ENCODE results near the gene RNF213. TPM values are rescaled to one million over a fixed set of nuclear protein-coding genes. Genes with fewer than 3 reads are reported as not detected.

Gene RNF213
- total and polyA plus RNA-seq, 2 donors (not counting 1 experiment from before 2014, with no cell fraction given) = 36.8 to 245 TPM

DNA sequence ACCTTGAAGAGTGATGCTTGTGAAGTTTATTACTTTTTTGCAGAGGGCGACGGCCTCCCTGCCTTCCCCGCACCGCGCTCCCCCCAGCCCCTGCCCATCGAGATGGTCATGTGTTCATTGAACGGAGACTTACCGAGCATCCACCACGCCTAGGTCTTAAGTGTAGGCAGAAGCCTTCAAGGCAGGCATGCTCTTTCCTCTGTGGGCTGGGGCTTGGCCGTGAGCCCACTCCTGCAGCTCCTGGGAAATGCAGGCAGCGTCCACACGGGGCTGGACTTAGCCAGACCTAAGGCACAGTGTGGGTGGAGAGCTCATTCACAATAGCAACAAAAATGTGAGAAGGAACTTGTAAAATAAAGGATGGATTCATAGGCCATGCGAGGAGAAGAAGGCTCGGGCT lies 19.2 kb downstream of the RNF213 start:
- no peaks in the 10 kb centered on the region for H3K9me3 ChIP-seq (ENCODE audit: control insufficient read depth, insufficient read depth, low read depth, low read length)
- H3K27ac ChIP-seq (ENCODE audit: insufficient read depth, low read length) = no peak overlapping the region
- H4K20me1 ChIP-seq (ENCODE audit: control insufficient read depth, extremely low read depth, insufficient read depth, low read length) = no peaks in the 10 kb centered on the region
- H3K27me3 ChIP-seq (ENCODE audit: control insufficient read depth, insufficient read depth, low read length) = no peaks in the 10 kb centered on the region
- H2AFZ ChIP-seq (ENCODE audit: low read length) = no peak overlapping the region
- TF ChIP-seq EZH2 (IDR thresholded peaks at IDR 0.05; ENCODE audit: low read length, missing control alignments) = no peak
- TF ChIP-seq, protein P1, sequence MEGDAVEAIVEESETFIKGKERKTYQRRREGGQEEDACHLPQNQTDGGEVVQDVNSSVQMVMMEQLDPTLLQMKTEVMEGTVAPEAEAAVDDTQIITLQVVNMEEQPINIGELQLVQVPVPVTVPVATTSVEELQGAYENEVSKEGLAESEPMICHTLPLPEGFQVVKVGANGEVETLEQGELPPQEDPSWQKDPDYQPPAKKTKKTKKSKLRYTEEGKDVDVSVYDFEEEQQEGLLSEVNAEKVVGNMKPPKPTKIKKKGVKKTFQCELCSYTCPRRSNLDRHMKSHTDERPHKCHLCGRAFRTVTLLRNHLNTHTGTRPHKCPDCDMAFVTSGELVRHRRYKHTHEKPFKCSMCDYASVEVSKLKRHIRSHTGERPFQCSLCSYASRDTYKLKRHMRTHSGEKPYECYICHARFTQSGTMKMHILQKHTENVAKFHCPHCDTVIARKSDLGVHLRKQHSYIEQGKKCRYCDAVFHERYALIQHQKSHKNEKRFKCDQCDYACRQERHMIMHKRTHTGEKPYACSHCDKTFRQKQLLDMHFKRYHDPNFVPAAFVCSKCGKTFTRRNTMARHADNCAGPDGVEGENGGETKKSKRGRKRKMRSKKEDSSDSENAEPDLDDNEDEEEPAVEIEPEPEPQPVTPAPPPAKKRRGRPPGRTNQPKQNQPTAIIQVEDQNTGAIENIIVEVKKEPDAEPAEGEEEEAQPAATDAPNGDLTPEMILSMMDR (conservative IDR thresholded peaks at IDR 0.05 in 1 of 2, IDR thresholded peaks at IDR 0.05 in 1 of 2; ENCODE audit: low read depth in 1 of 2, low read length in 2 of 2) = peak in 1 of 2 donors; percentile 24
- H3K9ac ChIP-seq (ENCODE audit: insufficient read depth, low read length) = no peak overlapping the region
- H3K4me2 ChIP-seq (ENCODE audit: extremely low read depth, insufficient read depth, low read length) = no peak overlapping the region
- H3K4me3 ChIP-seq (replicated peaks in 1 of 4; ENCODE audit: control extremely low read depth in 1 of 4, insufficient read depth in 1 of 4, low read depth in 3 of 4, low read length in 4 of 4) = no peak overlapping the region
- peaks cover 10% of the 10 kb centered on the region for H3K79me2 ChIP-seq (ENCODE audit: control insufficient read depth, insufficient read depth, low read length)
- peaks cover 22% of the 10 kb centered on the region for H3K36me3 ChIP-seq (ENCODE audit: control insufficient read depth, insufficient read depth, low read length)
- H3K4me1 ChIP-seq (ENCODE audit: control insufficient read depth, extremely low read depth, insufficient read depth, low read length) = peaks cover 5% of the 10 kb centered on the region
- DNase-seq (ENCODE audit: low read depth in 2 of 2) = peak; percentile 65 to 90

DNA sequence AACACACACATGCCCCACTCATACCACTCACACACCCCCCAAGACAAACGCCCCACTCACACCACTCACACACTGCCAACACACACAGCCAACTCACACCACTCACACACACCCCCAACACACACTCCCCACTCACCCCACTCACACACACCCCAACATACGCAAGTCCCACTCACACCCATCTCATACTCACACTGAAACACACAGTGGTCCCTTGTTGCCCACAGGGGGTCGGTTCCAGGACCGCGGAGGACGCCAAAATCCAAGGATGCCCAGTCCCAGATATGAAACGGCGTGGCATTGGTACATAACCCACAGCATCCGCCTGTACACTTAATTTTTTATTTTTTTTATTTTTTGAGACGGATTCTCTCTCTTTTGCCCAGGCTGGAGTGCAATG lies 20.9 kb downstream of the RNF213 start:
- Histone ChIP-seq H3K27ac (ENCODE audit: insufficient read depth, low read length) (no peak overlapping the region), H3K9ac (ENCODE audit: insufficient read depth, low read length) (no peak overlapping the region), H3K4me2 (ENCODE audit: extremely low read depth, insufficient read depth, low read length) (no peak overlapping the region), H3K27me3 (ENCODE audit: control insufficient read depth, insufficient read depth, low read length) (no peaks in the 10 kb centered on the region), H3K9me3 (ENCODE audit: control insufficient read depth, insufficient read depth, low read depth, low read length) (no peaks in the 10 kb centered on the region), H4K20me1 (ENCODE audit: control insufficient read depth, extremely low read depth, insufficient read depth, low read length) (no peaks in the 10 kb centered on the region), H3K4me1 (ENCODE audit: control insufficient read depth, extremely low read depth, insufficient read depth, low read length) (peaks cover 5% of the 10 kb centered on the region), H3K4me3 (replicated peaks in 1 of 4; ENCODE audit: control extremely low read depth in 1 of 4, insufficient read depth in 1 of 4, low read depth in 3 of 4, low read length in 4 of 4) (no peak overlapping the region), H3K36me3 (ENCODE audit: control insufficient read depth, insufficient read depth, low read length) (peaks cover 22% of the 10 kb centered on the region), H3K79me2 (ENCODE audit: control insufficient read depth, insufficient read depth, low read length) (peaks cover 8% of the 10 kb centered on the region), H2AFZ (ENCODE audit: low read length) (no peak overlapping the region)
- no peak for DNase-seq (ENCODE audit: low read depth in 2 of 2)
- TF ChIP-seq, protein P1 (conservative IDR thresholded peaks at IDR 0.05 in 1 of 2, IDR thresholded peaks at IDR 0.05 in 1 of 2; ENCODE audit: low read depth in 1 of 2, low read length in 2 of 2) = no peak
- no peak for TF ChIP-seq EZH2 (IDR thresholded peaks at IDR 0.05; ENCODE audit: low read length, missing control alignments)

DNA sequence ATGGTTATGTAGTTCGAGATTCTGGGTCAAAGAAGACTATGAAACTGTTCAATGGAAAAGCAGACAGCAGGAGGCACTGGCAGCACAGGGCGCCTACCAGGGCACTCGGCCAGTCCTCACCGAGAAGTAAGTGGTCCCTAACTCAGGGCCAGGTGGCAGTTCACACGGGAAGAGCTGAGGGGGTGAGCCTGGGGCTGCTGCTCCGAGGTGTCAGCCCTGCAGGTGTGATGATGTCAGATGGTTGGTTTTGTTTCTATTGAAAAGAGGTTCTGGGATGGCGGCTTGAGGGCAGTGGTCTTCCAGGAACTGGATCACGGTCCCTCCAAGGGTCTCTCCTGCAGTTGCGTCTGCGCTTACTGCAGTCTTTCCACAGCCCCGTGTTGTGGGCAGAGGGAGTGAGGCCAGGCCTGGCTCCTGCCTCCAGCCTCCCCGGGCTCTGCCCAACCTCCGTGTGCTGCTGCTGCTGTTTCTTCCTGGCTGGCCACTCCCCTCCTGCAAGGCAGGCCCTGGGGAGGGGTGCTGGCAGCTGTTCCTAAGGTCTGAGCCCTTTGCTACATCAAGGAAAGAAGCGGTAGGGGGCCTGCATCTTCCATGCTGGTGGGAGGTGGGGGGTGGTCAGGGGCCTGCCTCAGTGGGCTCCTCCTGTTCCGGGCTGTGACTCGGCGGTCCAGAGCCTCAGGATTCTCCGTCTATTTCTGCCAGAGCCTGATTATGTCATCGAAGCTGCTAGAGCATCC lies 22.6 kb downstream of the RNF213 start:
- no peak for TF ChIP-seq EZH2 (IDR thresholded peaks at IDR 0.05; ENCODE audit: low read length, missing control alignments)
- TF ChIP-seq, protein P1 (conservative IDR thresholded peaks at IDR 0.05 in 1 of 2, IDR thresholded peaks at IDR 0.05 in 1 of 2; ENCODE audit: low read depth in 1 of 2, low read length in 2 of 2) = no peak
- no peak overlapping the region for H3K4me2 ChIP-seq (ENCODE audit: extremely low read depth, insufficient read depth, low read length)
- H3K27ac ChIP-seq (ENCODE audit: insufficient read depth, low read length) = no peak overlapping the region
- H3K9ac ChIP-seq (ENCODE audit: insufficient read depth, low read length) = no peak overlapping the region
- H3K4me3 ChIP-seq (replicated peaks in 1 of 4; ENCODE audit: control extremely low read depth in 1 of 4, insufficient read depth in 1 of 4, low read depth in 3 of 4, low read length in 4 of 4) = no peak overlapping the region
- no peak for DNase-seq (ENCODE audit: low read depth in 2 of 2)
- no peaks in the 10 kb centered on the region for H3K27me3 ChIP-seq (ENCODE audit: control insufficient read depth, insufficient read depth, low read length)
- peaks cover 8% of the 10 kb centered on the region for H3K79me2 ChIP-seq (ENCODE audit: control insufficient read depth, insufficient read depth, low read length)
- no peak overlapping the region for H2AFZ ChIP-seq (ENCODE audit: low read length)
- peaks cover 25% of the 10 kb centered on the region for H3K36me3 ChIP-seq (ENCODE audit: control insufficient read depth, insufficient read depth, low read length)
- H4K20me1 ChIP-seq (ENCODE audit: control insufficient read depth, extremely low read depth, insufficient read depth, low read length) = no peaks in the 10 kb centered on the region
- H3K9me3 ChIP-seq (ENCODE audit: control insufficient read depth, insufficient read depth, low read depth, low read length) = no peaks in the 10 kb centered on the region
- peaks cover 3% of the 10 kb centered on the region for H3K4me1 ChIP-seq (ENCODE audit: control insufficient read depth, extremely low read depth, insufficient read depth, low read length)

Data from fibroblast of lung (primary cell).